HepG2 (cell line): ENCODE results near the gene CEL. TPM values are rescaled to one million over a fixed set of nuclear protein-coding genes. Genes with fewer than 3 reads are reported as not detected.

Experiments used
- ATAC-seq: fragments of 200-7000 bp; cut with Tn5 transposase; 3 replicates; pipeline ENCODE4 v1.9.1; 2020; ENCODE audit warnings: mild to moderate bottlenecking, moderate library complexity
- BruUV-seq: library from RNA; stranded (reverse); fragments of 400-500 nt; replicated peaks from 2 replicates; lab custom pipeline; 2021; lab: Mats Ljungman, UMichigan
- CTCF ChIA-PET: fragments of 300-600 bp; formaldehyde crosslinking; extraction: SDS; loops from one replicate; lab custom pipeline; 2021; ENCODE audit warnings: low total read pairs, inconsistent platforms, low intra/inter-chr PET ratio; lab: Yijun Ruan, JAX
- POLR2A ChIA-PET: fragments of 350-600 bp; sonication (Branson Sonifier 250); formaldehyde crosslinking; loops from one replicate; lab custom pipeline; 2020; ENCODE audit warnings: antibody characterized with exemption, inconsistent platforms; lab: Yijun Ruan, JAX
- DNase-seq: peaks from one replicate; pipeline ENCODE4 v3.0.0-alpha.2; 2015; ENCODE audit warnings: low spot score
- FAIRE-seq: peaks from 3 replicates; lab custom pipeline; 2011; peaks lifted over from hg19 to GRCh38; lab: Jason Lieb, UNC
- H2AFZ ChIP-seq: one replicate; pipeline ENCODE4 v1.6.1; 2011; ENCODE audit warnings: low read length, inconsistent platforms
- H3K27ac ChIP-seq: fragments of 300-600 bp; 3 replicates; pipeline ENCODE4 v1.8.0; 2011; ENCODE audit warnings: mixed run types, mild to moderate bottlenecking, mixed read lengths, low read length, inconsistent platforms; ENCODE audit not compliant: insufficient read depth; ENCODE audit errors: extremely low read length
- H3K27me3 ChIP-seq, 2 experiments: fragments of 200-600 bp in 1 of 2; 2 replicates in 1 of 2; 3 replicates in 1 of 2; pipeline versions ENCODE4 v1.6.0 to v1.8.0; 2011; ENCODE audit warnings: low read length in 2 of 2, mild to moderate bottlenecking in 2 of 2, moderate library complexity in 2 of 2, inconsistent platforms in 1 of 2; ENCODE audit not compliant: insufficient read depth in 2 of 2, control insufficient read depth in 1 of 2
- H3K36me3 ChIP-seq, 2 experiments: fragments of 200-600 bp in 1 of 2; replicated peaks in 1 of 2; 2 replicates in 1 of 2; 3 replicates in 1 of 2; pipeline versions ENCODE4 v1.5.1 to v1.8.0; 2011; ENCODE audit warnings: low read length in 2 of 2, inconsistent platforms in 1 of 2; ENCODE audit not compliant: insufficient read depth in 2 of 2, control insufficient read depth in 1 of 2
- H3K4me1 ChIP-seq: 2 replicates; pipeline ENCODE4 v1.5.1; 2012; ENCODE audit warnings: low read length, inconsistent platforms; ENCODE audit not compliant: insufficient read depth
- H3K4me2 ChIP-seq: 2 replicates; pipeline ENCODE4 v1.6.0; 2011; ENCODE audit warnings: low read depth, low read length, inconsistent platforms
- H3K4me3 ChIP-seq, 3 experiments: fragments of 200-600 bp in 1 of 3; sonication (generic), shearing (Covaris generic) in 1 of 3; replicated peaks in 1 of 3; 2 replicates each; pipeline ENCODE4 v1.5.1; 2011 to 2016; ENCODE audit warnings: low read length in 3 of 3, inconsistent platforms in 2 of 3, low read depth in 2 of 3, mild to moderate bottlenecking in 2 of 3, control low read depth in 1 of 3, mixed read lengths in 1 of 3; ENCODE audit not compliant: insufficient read depth in 1 of 3
- H3K79me2 ChIP-seq: one replicate; pipeline ENCODE4 v1.6.1; 2011; ENCODE audit warnings: low read length, inconsistent platforms; ENCODE audit not compliant: insufficient read depth
- H3K9ac ChIP-seq: 2 replicates; pipeline ENCODE4 v1.6.0; 2011; ENCODE audit warnings: mild to moderate bottlenecking, low read depth, low read length, inconsistent platforms; ENCODE audit not compliant: insufficient read depth
- H3K9me3 ChIP-seq: 2 replicates; pipeline ENCODE4 v1.5.1; 2012; ENCODE audit warnings: mild to moderate bottlenecking, low read length
- H4K20me1 ChIP-seq: 2 replicates; pipeline ENCODE4 v1.6.0; 2011; ENCODE audit warnings: inconsistent platforms, mild to moderate bottlenecking, low read length, moderate library complexity; ENCODE audit not compliant: insufficient read depth
- ARNT2 ChIP-seq: sonication (generic); formaldehyde crosslinking; IDR thresholded peaks from 2 replicates; pipeline ENCODE4 v1.8.0; 2022; ENCODE audit warnings: mild to moderate bottlenecking, low read depth, missing genetic modification reagents, moderate library complexity
- ATF7-NPFF ChIP-seq: sonication (generic); formaldehyde crosslinking; IDR thresholded peaks from 2 replicates; pipeline ENCODE4 v1.8.1; 2023; ENCODE audit warnings: mild to moderate bottlenecking, low read depth, missing genetic modification reagents, moderate library complexity
- CERS6 ChIP-seq: sonication (generic); formaldehyde crosslinking; IDR thresholded peaks from 2 replicates; pipeline ENCODE4 v1.5.0; 2020; ENCODE audit warnings: missing genetic modification reagents
- HDAC1 ChIP-seq: sonication (generic); formaldehyde crosslinking; IDR thresholded peaks from 2 replicates; pipeline ENCODE4 v1.5.1; 2020; ENCODE audit warnings: mild to moderate bottlenecking, missing genetic modification reagents
- MEF2D ChIP-seq: sonication (generic); formaldehyde crosslinking; IDR thresholded peaks from 2 replicates; pipeline ENCODE4 v1.5.1; 2020; ENCODE audit warnings: mild to moderate bottlenecking, missing genetic modification reagents
- NBN ChIP-seq: fragments of 450-650 bp; conservative IDR thresholded peaks from 2 replicates; pipeline ENCODE4 v1.6.1; 2017
- SSRP1 ChIP-seq: IDR thresholded peaks from 2 replicates; pipeline ENCODE4 v1.6.1; 2016; ENCODE audit warnings: control low read depth
- ZGPAT ChIP-seq: IDR thresholded peaks from 2 replicates; pipeline ENCODE4 v1.6.1; 2016; ENCODE audit warnings: mild to moderate bottlenecking
- ZHX1 ChIP-seq: sonication (generic); formaldehyde crosslinking; IDR thresholded peaks from 2 replicates; pipeline ENCODE4 v1.8.1; 2022; ENCODE audit warnings: low read depth, mild to moderate bottlenecking, missing genetic modification reagents
- ZNF230 ChIP-seq: sonication (generic); formaldehyde crosslinking; IDR thresholded peaks from 2 replicates; pipeline ENCODE4 v1.4.0; 2020; ENCODE audit warnings: mild to moderate bottlenecking, missing genetic modification reagents
- ZNF530 ChIP-seq: sonication (generic); formaldehyde crosslinking; IDR thresholded peaks from 2 replicates; pipeline ENCODE4 v1.5.0; 2020; ENCODE audit warnings: low read depth, mild to moderate bottlenecking, missing genetic modification reagents
- ZNF543 ChIP-seq: sonication (generic); formaldehyde crosslinking; IDR thresholded peaks from 2 replicates; pipeline ENCODE4 v1.4.0; 2020; ENCODE audit warnings: mild to moderate bottlenecking, missing genetic modification reagents
- ZNF784 ChIP-seq: sonication (generic); formaldehyde crosslinking; IDR thresholded peaks from 2 replicates; pipeline ENCODE4 v1.5.1; 2020; ENCODE audit warnings: missing genetic modification reagents, mild to moderate bottlenecking, borderline replicate concordance
- WGBS: methylation state at CpG from one replicate; pipeline ENCODE4 v1.1.6; 2017; ENCODE audit warnings: low lambda C conversion rate; 5-methylcytosine and 5-hydroxymethylcytosine counted together
- in situ Hi-C: cut with HindIII; loops from 2 replicates; pipeline ENCODE4 v1.10.0; 2017; ENCODE audit warnings: low pct_unique_long_range_greater_than_20kb; ENCODE audit not compliant: extremely low pct_ligation_motif_present
- intact Hi-C: fragments of 100-400 bp; cut with micrococcal nuclease; formaldehyde crosslinking; loops from one replicate; pipeline ENCODE4 v1.10.0; 2022; ENCODE audit not compliant: unreplicated experiment
- polyA plus RNA-seq, 8 experiments: library from polyadenylated mRNA; depleted of rRNA in 3 of 8; stranded (reverse) in 7 of 8; unstranded in 1 of 8; fragments of >200 nt; fragmentation: Illumina TruSeq in 4 of 8; extraction: Trizol in 4 of 8; gene quantifications; 2 replicates each; pipeline versions ENCODE4 v1.2.1 to v1.2.3, GENCODE V29; 2011 to 2016; ENCODE audit warnings: low read depth in 4 of 8, missing spikeins in 1 of 8, mixed read lengths in 1 of 8; ENCODE audit not compliant: insufficient read depth in 1 of 8
- total RNA-seq, 5 experiments: library from RNA; depleted of rRNA; stranded (reverse); fragments of >200 nt; fragmentation: Illumina TruSeq; extraction: Trizol; gene quantifications; 2 replicates each; pipeline ENCODE4 v1.2.3, GENCODE V29; 2016; ENCODE audit warnings: low read depth in 1 of 5

The CEL gene
- total and polyA plus RNA-seq, 2 of the 13 experiments (the other 11 are each of a cell fraction or from before 2014, with no cell fraction given) = 0.63 to 1.5 TPM

- no peaks in the 10 kb centered on the region for H3K79me2 ChIP-seq
- H4K20me1 ChIP-seq = no peaks in the 10 kb centered on the region
- ChIA-PET CTCF (no interaction called here), POLR2A (no interaction called here)
- DNase-seq (no peak), ATAC-seq (no peak), FAIRE-seq (no peak)
- no TSS peak for BruUV-seq
- TF ChIP-seq ZNF784 (CRISPR knock-in tag) (no peak), NBN (no peak), ZNF543 (CRISPR knock-in tag) (no peak), MEF2D (no peak), ZNF230 (CRISPR knock-in tag) (no peak), CERS6 (CRISPR knock-in tag) (no peak), SSRP1 (CRISPR knock-in tag) (no peak), ZNF530 (CRISPR knock-in tag) (no peak), ARNT2 (CRISPR knock-in tag) (no peak), HDAC1 (CRISPR knock-in tag) (no peak), ZGPAT (no peak), ZHX1 (no peak), ATF7-NPFF (CRISPR knock-in tag) (no peak)
- H3K27ac ChIP-seq = no peak overlapping the region
- no peaks in the 10 kb centered on the region for H3K27me3 ChIP-seq
- H3K4me2 ChIP-seq = no peak overlapping the region
- 92% methylated on average over 10 of the region's 13 CpGs for WGBS
- no peak overlapping the region for H3K9ac ChIP-seq
- no peaks in the 10 kb centered on the region for H3K9me3 ChIP-seq
- H3K4me1 ChIP-seq = peaks cover 29% of the 10 kb centered on the region
- in situ Hi-C loops = no loop called here
- H3K4me3 ChIP-seq = no peak overlapping the region
- intact Hi-C loops = no loop called here
- H3K36me3 ChIP-seq = peaks cover 29 to 54% of the 10 kb centered on the region in 2 experiments; a peak in 4 of 5 replicates
- H2AFZ ChIP-seq = no peak overlapping the region
Measured at GRCh38 chr9:133056533-133056932, 5.2 kb upstream of the CEL start.
